GM19238 (cell line): ENCODE data around the gene AP1B1.

Experiments used
- DNase-seq: peaks from one replicate; pipeline ENCODE4 v3.0.0; 2011; ENCODE audit warnings: low spot score; ENCODE audit not compliant: insufficient read length

Gene AP1B1

DNA sequence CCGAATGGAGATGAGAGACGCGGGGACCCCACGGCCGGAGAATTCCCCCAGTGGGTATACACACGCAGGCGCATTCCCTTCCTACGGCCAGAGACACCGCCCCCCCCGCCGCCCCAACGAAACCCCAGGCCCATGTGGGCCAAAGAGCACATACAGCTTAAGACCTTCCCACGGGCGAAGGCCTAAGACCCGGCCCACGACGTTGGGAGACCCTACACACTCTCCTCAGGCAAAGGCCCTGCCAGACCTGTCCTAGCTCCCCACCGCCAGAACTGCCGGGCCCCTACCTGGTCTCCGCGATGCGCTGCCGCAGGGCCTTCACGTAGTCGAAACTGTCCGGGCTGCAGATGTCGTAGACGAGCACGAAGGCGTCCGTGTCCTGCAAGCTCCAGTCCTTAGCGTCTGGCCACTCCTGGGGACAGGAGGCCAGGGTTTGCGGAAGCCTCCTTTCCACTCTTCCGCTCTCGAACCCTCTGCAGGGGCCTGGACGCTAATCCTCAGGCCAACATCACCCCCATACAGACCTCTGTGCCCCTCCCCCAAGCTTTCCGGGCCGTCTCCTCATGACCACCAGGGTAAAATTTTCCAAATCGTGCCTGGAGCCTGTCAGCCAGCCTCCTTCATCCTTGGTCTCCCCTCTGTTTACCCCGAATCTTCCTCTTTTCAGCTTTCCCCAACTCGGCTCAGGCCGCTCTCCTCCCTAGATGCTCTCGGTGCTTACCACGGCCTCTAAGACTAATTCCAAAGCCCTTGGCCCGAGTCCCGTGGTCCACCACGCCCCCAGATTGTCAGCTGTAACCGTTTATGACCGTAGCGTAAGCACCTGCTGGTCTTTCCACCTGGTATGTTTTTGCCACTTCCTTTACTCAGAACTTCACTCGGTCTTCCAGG, 74.5 kb downstream of the AP1B1 start:
- no peak for DNase-seq

DNA sequence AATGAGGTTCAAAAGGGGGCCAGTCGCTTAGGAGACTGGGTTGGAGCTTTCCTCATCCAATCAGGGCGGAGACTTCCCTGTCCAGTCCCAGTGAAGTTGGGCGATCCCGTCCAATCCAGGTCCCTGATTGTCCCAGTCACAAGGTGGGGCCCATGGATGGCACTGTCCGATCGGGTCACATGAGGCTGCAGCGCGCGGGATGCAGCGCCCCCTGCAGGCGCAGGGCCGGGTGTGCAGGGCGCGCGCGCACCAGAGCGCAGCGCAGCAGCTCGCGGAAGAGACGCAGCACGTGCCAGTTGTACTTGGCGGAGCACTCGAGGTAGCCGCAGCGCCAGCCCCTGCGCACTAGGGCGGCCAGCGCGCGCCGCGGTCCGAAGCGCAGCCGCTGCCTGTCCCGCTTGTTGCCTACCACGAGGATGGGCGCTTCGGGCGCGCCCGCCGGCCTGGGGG, 75.2 kb downstream of the AP1B1 start:
- DNase-seq, result no peak

DNA sequence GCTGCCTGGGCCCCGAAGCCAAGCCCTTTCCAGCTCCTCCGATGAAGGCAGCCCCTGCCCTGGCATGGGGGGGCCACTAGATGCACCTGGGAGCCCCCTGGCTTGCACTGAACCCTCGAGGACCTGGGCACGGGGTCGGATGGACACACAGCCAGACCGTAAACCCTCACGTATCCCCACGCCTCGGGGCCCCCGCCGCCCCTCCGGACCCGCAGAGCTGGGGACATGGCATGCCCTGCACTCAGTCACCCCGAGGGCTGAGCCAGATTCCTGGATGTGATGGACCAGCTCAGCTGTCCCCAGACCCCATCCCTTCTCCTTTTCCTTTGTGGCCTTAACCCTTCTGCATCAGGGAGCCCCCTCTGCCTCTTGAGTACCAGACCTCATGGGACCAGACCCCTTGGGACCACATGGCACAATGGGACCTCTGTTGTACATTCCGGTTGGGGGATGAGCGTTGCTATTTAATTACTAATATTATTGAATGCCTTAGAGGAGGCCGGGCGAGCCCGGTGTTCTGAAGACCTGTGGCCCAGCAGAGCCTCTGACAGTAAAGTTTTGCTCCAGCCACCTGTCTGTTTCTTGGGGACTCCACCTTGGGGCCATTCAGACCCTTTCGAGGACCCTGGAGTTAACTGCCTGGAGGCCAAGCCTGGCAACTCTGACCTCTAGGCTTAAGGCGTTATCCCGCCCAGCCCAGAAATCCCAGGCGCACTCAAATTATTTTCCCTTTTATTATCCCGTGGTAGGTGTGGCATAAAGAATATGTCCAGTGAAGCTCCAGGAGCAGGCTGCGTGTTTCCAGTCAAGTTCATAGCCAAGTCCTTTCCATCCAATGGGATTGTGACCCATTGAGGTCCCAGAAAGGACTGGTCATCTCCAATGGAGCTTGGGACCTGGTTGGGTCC, 75.9 kb downstream of the AP1B1 start:
- DNase-seq, result no peak

DNA sequence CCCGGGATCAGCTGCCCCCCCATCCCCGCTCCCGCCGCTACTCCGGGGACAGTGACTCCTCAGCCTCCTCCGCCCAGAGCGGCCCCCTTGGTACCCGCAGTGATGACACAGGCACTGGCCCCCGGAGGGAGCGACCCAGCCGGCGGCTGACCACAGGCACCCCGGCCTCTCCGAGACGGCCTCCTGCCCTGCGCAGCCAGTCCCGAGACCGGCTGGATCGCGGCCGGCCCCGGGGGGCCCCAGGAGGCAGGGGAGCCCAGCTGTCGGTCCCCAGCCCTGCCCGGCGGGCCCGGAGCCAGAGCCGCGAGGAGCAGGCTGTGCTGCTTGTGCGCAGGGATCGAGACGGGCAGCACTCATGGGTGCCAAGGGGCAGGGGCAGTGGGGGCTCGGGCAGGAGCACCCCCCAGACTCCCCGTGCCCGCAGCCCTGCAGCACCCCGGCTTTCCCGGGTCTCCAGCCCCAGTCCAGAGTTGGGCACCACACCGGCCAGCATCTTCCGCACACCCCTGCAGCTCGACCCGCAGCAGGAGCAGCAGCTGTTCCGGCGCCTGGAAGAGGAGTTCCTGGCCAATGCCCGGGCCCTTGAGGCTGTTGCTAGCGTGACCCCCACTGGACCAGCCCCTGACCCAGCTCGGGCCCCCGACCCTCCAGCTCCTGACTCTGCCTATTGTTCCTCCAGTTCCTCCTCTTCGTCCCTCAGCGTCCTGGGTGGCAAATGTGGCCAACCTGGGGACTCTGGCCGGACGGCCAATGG, 76.7 kb downstream of the AP1B1 start:
- DNase-seq, result no peak

DNA sequence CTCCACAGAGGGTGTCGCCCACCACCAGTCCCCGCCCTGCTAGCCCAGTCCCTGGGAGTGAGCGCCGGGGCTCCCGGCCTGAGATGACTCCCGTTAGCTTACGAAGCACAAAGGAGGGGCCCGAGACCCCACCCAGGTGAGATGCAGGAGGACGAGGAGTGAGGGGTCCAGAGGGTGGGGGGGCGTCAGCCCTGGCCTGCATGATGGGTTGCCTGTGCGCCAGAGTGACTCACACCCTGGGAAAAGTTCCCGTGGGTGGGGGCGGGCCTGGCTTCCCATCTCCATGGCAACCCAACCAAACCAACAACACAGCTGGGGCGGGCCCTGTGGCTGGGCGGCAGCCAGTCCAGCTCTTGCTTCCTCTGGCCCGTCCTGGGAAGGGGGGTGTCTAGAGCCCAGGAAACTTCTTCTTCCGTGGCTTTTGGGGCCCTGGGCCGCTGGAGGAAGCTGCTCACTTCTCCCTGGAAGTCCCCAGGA, 77.5 kb downstream of the AP1B1 start:
- DNase-seq, result peak; percentile 65

DNA sequence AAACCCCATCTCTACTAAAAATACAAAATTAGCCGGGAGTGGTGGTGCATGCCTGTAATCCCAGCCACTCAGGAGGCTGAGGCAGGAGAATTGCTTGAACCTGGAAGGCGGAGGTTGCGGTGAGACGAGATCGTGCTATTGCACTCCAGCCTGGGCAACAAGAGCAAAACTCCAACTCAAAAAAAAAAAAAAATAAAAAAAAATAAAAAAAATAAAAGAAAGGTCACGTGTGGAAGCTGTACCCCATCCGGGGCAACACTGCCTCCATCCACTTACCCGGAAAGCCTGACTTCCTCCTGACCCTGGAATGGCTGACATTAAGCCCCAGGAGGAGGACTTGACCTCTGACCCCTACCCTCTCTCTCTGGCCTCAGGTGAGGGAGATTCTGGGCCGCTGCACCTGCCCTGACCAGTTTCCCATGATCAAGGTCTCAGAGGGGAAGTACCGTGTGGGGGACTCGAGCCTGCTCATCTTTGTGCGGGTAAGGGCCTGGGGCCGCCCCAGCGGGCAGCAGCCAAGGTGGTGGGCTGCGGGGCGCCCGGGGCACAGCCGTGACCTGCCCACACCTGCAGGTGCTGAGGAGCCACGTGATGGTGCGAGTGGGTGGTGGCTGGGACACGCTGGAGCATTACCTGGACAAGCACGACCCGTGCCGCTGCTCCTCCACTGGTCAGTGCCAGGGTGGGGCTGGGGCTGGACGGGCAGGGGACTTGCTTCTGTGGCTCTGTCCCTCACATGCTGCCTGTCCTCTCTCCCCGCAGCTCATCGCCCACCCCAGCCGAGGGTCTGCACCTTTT, 78.1 kb downstream of the AP1B1 start:
- no peak for DNase-seq

DNA sequence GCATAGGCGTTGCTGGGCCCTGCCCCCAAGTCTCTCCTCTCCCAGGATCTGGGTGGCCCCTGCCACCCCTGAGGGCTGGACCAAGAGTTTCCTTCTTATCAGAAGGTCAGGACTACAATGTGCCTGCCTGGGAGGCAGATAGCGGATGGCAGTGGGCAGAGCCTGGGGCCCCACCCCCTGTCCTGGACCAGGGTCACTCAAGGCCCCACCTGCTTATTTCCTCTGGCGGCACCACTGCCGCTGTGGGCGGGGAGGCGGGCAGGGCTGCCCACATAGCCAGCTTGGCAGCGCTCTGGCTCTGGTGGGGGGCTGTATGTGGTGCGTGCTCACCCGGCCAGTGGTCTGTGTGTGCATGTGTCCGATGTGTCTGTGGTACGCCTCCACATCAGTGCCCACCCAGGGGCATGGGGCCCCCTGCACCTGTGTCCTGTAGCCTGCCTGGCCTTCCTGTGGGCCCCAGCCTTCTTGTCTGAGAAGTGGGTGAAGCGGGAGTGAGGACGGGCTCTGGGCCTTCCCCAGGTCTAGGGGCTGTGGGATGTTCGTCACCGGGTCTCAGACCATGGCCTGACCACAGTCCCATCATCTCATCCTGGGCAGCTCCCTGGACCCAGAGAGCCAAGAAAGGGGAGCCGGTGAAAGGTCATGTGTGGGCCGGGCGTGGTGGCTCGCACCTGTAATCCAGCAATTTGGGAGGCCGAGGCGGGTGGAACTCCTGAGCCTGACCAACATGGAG, 78.9 kb downstream of the AP1B1 start:
- DNase-seq, result no peak

DNA sequence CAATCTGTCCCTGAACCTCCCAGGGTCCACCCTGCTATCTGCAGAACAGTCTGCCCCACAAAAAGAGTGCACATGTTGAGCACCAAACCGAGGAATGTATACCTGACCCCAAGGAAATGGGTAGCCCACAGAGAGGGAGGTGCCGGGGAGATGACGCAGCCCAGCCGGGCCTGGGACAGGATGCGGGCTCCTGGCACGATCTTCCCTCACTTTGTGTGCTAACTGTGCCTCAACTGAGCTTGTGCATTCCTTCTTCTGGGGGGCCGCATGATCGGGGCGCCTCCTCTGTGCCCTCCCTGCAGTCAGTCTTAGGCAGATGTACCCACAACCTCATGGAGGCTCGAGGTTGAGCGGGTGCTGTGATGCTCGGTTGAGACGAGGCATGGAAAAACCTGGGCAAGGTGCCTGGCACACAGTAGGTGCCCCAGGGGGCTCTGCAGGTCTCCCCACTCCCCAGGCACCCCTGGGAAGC, 79.5 kb downstream of the AP1B1 start:
- no peak for DNase-seq

DNA sequence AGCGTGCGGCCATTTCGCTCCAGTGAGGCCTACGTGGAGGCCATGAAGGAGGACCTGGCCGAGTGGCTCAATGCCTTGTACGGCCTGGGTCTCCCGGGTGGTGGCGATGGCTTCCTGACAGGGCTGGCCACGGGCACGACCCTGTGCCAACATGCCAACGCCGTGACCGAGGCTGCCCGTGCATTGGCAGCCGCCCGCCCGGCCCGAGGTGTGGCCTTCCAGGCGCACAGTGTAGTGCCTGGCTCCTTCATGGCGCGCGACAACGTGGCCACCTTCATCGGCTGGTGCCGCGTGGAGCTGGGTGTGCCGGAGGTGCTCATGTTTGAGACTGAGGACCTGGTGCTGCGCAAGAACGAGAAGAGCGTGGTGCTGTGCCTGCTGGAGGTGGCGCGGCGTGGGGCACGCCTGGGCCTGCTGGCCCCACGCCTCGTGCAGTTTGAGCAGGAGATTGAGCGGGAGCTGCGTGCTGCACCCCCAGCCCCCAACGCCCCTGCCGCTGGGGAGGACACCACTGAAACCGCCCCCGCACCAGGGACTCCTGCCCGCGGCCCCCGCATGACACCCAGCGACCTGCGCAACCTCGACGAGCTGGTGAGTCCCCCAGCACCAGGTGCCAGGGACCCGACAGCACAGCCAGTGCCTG, 80.1 kb downstream of the AP1B1 start:
- DNase-seq, result no peak

DNA sequence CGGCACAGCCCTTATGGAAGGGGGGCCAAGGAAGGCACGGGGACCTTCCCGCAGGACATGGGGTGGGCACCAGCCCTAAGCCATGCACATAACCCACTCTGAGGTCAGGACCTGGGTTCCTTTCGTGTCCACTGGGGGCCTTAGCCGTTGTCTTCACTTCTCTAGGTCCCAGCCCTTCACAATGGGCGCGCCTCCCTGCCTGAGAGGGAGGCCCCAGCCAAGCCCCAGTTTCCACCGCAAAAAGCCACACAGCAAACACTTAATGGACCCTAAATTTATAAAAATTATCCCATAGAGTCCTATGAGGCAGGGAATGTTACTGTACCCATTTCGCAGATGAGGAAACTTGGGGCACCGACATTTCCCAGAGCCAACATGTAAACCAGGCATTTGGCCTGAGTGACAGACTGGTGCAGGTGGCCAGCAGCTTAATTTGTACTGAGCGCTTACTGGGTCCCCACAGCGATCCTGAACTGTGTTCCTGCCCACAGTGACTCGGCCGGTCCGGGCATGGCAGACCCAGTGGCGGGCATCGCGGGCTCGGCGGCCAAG, 80.7 kb downstream of the AP1B1 start:
- no peak for DNase-seq

DNA sequence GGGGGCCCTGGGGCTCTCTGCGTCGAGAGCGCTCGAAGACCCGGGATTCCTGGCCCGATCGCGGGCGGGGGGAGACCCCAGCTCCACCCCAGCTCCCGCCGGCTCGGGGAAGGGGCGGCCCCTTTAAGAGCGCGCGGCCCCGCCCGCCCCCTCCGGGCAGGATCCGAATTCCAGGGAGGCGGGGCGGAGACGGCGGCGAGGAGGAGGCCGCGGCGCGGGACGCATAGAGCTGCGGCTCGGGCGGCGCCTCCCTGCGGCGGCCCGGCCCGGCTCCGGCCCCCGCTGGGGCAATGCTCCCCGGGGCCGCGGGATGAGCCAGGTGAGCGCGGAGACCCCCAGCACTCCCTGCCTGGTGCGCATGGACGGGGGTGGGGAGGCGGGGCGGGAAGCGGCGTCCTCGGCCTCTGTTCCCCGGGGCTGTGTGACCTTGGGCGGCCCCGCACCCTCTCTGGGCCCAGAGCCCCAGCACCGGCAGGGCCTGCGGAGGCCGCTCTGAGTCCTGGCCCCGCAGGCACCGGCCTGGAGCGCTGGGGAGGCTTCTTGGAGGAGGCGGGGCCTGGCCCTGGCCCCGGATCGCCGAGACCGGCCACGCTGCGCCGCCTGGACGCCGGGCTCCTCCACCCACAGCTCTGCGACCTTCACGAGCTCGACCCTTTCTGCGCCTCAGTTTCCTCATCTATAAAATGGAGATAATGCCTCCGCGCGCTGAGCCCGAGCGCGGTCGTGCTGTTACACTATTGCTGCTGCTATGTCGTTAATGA, 81.4 kb downstream of the AP1B1 start:
- no peak for DNase-seq

DNA sequence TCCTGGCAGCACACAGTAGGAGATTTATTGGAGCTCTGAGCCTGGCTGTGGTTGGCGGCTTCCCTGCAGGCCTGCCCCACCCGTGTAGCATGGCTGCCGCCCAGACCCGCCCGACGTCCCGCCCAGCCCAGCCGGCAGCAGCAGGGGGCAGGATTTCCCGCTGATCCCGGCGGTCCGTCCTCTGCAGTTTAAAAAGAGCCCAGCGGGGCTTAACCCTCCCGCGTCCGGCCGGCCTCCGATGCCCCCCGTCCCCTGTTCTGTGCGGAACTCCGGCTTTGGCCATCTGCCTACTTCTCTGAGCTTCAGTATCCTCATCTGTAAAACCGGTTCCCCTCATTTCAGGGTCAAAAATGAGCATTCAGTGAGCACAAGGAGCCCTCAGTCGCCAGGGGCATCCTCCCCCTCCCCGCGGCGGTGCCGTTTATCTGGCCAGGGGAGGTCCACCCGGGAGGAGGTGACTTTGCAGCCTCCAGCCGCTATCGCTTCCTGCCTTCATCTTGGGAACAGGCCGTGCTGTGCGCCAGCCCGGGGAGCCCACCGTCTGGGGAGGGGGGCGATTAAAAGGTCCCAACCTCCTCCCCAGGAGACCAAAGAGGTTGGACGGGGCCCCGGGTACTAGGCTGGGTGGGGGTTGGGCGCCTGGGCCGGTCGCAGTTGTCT, 82.1 kb downstream of the AP1B1 start, which contains the start of gene GAS2L1:
GAS2L1 (plus strand) TSS at position 476 of the 660 bp plus-strand sequence. CDS start 1,456 bp downstream, outside the sequence.
- peak; percentile 66 for DNase-seq

DNA sequence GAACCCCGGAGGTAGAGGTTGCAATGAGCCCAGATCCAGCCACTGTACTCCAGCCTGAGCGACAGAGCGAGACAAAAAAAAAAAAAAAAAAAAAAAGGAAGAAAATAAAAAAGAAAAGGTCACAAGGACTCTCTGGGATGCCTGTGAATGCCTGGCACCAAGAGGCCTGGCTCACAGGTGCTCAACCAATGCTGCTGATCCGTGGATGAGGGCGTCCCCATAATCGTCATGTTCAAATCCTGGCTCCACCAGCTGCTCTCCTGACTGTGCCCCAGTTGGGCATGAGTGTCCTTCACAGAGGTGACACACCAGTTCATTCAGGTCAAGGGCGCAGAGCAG, 82.6 kb downstream of the AP1B1 start:
- DNase-seq, result no peak

DNA sequence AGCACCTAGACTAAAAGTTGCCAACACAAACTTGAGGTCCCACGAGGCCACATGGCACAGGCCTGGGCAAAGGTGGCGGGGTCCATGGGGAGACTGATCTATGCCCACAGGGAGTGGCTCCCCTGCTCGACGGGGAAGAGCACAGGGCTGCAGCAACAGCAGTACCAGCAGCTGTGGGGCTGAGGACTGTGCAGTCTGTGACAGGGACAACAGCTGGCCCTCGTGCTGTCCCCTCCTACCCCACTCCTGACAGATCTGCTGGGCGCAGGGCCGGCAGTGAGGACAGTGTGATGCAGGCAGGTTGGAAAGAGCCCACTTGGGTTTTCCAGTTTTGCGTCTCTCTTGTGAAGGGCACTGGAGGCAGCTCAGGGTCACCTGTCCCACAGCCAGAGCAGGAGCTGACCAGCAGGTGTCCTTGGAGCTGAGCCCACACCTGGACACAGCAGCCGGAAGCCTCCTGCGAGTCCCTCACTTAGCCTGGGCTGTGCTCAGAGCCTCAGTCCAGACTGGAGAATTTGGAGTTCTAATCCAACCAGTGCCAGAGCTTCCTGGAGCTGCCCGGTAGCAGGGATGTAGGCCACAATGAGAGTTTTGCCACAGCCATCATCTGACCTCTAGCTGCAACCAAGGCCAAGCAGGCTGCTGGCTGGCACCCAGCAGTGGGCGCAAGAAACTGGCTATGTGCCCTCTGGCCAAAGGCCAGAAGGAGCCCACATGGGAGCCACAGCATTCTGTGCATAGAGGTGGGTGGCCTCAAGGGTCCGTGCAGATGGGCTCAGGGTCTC, 85.5 kb downstream of the AP1B1 start:
- no peak for DNase-seq

DNA sequence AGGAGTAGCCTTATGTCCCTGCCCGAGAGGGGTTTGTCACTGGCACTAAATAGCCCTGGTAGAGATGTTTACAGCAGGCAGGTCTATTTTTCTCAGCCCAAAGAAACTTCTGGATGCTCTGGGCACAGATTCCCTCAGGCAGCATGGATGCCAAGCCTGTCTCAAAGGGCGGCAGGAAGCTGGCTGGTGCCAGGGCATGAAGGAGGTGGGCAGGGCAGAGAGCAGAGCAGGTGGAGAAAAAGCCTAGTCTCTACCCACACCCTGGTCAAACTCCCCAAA, 86.0 kb downstream of the AP1B1 start:
- no peak for DNase-seq

DNA sequence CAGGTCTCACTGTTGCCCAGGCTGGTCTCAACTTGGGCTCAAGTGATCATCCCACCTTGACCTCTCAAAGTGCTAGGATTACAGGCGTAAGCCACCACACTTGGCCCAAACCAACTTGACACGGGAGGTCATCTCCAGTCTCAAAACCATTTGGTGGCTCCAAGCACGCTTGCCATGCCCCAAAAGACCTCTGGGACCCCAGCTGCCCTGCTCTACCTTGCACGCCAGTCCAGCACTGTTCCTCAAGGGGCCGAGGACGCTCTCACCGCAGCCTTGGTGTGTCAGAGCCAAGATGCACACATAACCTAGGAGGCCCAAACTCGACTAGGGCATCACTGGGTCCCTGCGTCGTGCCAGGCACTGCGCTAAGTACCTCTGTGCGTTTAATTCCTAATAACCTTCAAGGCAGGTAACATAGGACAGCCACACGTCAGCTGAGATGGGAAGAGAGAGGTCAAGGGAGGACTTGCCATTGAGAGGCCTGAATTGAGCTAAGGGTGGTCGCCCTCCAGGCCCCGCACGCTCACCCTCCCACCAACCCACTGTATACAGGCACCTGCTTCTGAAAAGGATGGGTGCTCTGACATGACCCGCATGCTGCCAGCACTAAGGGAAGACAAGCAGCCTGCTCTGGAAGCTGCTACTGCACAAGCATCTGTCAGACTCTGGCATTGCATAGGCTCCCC, 86.5 kb downstream of the AP1B1 start:
- no peak for DNase-seq
